ENCODE results near the gene PDCD11. TPM values are rescaled to one million over a fixed set of nuclear protein-coding genes. Genes with fewer than 3 reads are reported as not detected.
"Not testable (repeated sequence)": the region's sequence is repeated elsewhere in the genome, so short reads cannot be mapped to it uniquely, and the experiment has no call there.

Gene PDCD11
- total RNA-seq, 1 donor from 2014 or later, result 15.5 TPM

GRCh38 chr10:103469201-103469600 is 72.8 kb downstream of the PDCD11 start:
- DNase-seq (ENCODE audit: low spot score), result no peak
- intact Hi-C loops (cut with DNase I), result no loop called here

- intact Hi-C loops (cut with DNase I), result no loop called here
- DNase-seq (ENCODE audit: low spot score), result no peak
These were observed 74.6 kb downstream of the PDCD11 start for GRCh38 chr10:103470761-103471653.

GRCh38 chr10:103472005-103472404 is 75.6 kb downstream of the PDCD11 start:
- intact Hi-C loops (cut with DNase I), result no loop called here
- DNase-seq (ENCODE audit: low spot score), result no peak

GRCh38 chr10:103473261-103473671 is 76.8 kb downstream of the PDCD11 start:
- DNase-seq (ENCODE audit: low spot score), result no peak
- intact Hi-C loops (cut with DNase I), result no loop called here

GRCh38 chr10:103474077-103474476 is 77.7 kb downstream of the PDCD11 start:
- intact Hi-C loops (cut with DNase I), result no loop called here

GRCh38 chr10:103475437-103475836 is 79.0 kb downstream of the PDCD11 start:
- DNase-seq (ENCODE audit: low spot score), result no peak
- intact Hi-C loops (cut with DNase I), result no loop called here

More at GRCh38 chr10:103474077-103474476, 77.7 kb downstream of the PDCD11 start:
- DNase-seq (ENCODE audit: low spot score), result no peak

- intact Hi-C loops (cut with DNase I), result no loop called here
- DNase-seq (ENCODE audit: low spot score), result no peak
These were observed 79.8 kb downstream of the PDCD11 start for GRCh38 chr10:103476046-103476768.

- intact Hi-C loops (cut with DNase I), result no loop called here
- DNase-seq (ENCODE audit: low spot score), result no peak
These were observed 82.2 kb downstream of the PDCD11 start for GRCh38 chr10:103478671-103479070.

GRCh38 chr10:103479135-103479534 is 82.7 kb downstream of the PDCD11 start, which contains the start of gene CALHM3:
Gene CALHM3 (minus strand): TSS chr10:103479240. CDS start chr10:103479032, 208 bp downstream.
- intact Hi-C loops (cut with DNase I), result no loop called here

GRCh38 chr10:103480521-103480920 is 84.1 kb downstream of the PDCD11 start:
- intact Hi-C loops (cut with DNase I), result loop anchor here (2.0 kb wide), 1 partner anchor 64 kb away; no protein-coding TSS in a partner anchor
- DNase-seq (ENCODE audit: low spot score), result no peak

More at GRCh38 chr10:103479135-103479534, 82.7 kb downstream of the PDCD11 start, which contains the start of gene CALHM3:
- no peak for DNase-seq (ENCODE audit: low spot score)

- no peak for DNase-seq (ENCODE audit: low spot score)
- intact Hi-C loops (cut with DNase I), result loop anchor here (2.0 kb wide), 1 partner anchor 65 kb away; no protein-coding TSS in a partner anchor
These were observed 85.6 kb downstream of the PDCD11 start for GRCh38 chr10:103481974-103482531.

- intact Hi-C loops (cut with DNase I); DNase-seq (ENCODE audit: low spot score): not testable (repeated sequence)
These were observed 90.4 kb downstream of the PDCD11 start for GRCh38 chr10:103486635-103487409.

- no peak for DNase-seq (ENCODE audit: low spot score)
- intact Hi-C loops (cut with DNase I), result no loop called here
These were observed 90.9 kb downstream of the PDCD11 start for GRCh38 chr10:103487410-103487708.

GRCh38 chr10:103490986-103491314 is 94.5 kb downstream of the PDCD11 start:
- intact Hi-C loops (cut with DNase I), result no loop called here

GRCh38 chr10:103491729-103492364 is 95.4 kb downstream of the PDCD11 start:
- no peak for DNase-seq (ENCODE audit: low spot score)
- intact Hi-C loops (cut with DNase I), result no loop called here

More at GRCh38 chr10:103490986-103491314, 94.5 kb downstream of the PDCD11 start:
- no peak for DNase-seq (ENCODE audit: low spot score)

GRCh38 chr10:103492655-103493261 is 96.3 kb downstream of the PDCD11 start:
- no peak for DNase-seq (ENCODE audit: low spot score)
- intact Hi-C loops (cut with DNase I), result no loop called here

GRCh38 chr10:103493362-103493915 is 97.0 kb downstream of the PDCD11 start, which contains the start of gene NEURL1:
Gene NEURL1 (plus strand): TSS chr10:103493705. CDS start chr10:103494388, 683 bp downstream.
- intact Hi-C loops (cut with DNase I), result no loop called here
- no peak for DNase-seq (ENCODE audit: low spot score)

Measured in cardiac septum (tissue), 1 donor.